Mesothelial cell of epicardium (in vitro differentiated cells): ENCODE measurements around the gene NCL. TPM values are rescaled to one million over a fixed set of nuclear protein-coding genes. Genes with fewer than 3 reads are reported as not detected.

Experiments used
- DNase-seq, 2 experiments: peaks; one replicate each; pipeline ENCODE4 v3.0.0; 2021; ENCODE audit warnings: low spot score in 2 of 2; ENCODE audit not compliant: unreplicated experiment in 2 of 2
- H3K27ac Mint-ChIP-seq: 2 replicates; pipeline ENCODE4 v1.8.0; 2021; ENCODE audit warnings: mixed read lengths
- H3K27me3 Mint-ChIP-seq: 2 replicates; pipeline ENCODE4 v1.8.0; 2021; ENCODE audit warnings: low read depth, mixed read lengths
- H3K36me3 Mint-ChIP-seq: 2 replicates; pipeline ENCODE4 v1.8.0; 2021; ENCODE audit warnings: mixed read lengths
- H3K4me1 Mint-ChIP-seq: 2 replicates; pipeline ENCODE4 v1.8.0; 2021; ENCODE audit warnings: mixed read lengths
- H3K4me3 Mint-ChIP-seq: 2 replicates; pipeline ENCODE4 v1.8.0; 2021; ENCODE audit warnings: mild to moderate bottlenecking, moderate library complexity, mixed read lengths
- H3K9me3 Mint-ChIP-seq: 2 replicates; pipeline ENCODE4 v1.8.0; 2021; ENCODE audit warnings: mixed read lengths
- total RNA-seq: library from RNA; stranded (reverse); gene quantifications from 3 replicates; pipeline ENCODE4 v1.2.1, GENCODE V29; 2021
- TF ChIP-seq, protein P1 (sequence below): fragments of 200-600 bp; sonication (generic); IDR thresholded peaks from one replicate; pipeline ENCODE4 v1.5.0; 2021; ENCODE audit warnings: antibody characterized with exemption; ENCODE audit not compliant: unreplicated experiment

Gene NCL
- total RNA-seq, 1 donor from 2014 or later = 631 TPM

DNA sequence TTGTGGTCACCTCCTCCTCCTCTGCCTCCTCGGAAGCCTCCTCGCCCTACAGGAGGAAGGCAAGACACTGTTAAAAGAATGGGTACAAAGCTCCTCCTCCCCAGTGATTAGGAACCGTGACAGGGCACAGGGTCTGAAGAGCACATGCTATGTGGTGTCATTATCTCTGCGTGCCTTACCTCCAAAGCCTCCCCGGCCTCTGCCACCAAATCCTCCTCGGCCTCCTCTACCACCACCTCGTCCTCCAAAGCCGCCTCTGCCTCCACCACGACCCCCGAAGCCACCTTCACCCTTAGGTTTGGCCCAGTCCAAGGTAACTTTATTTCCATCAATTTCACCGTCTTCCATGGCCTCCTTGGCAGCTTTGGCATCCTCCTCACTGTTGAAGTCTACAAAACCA lies 9.1 kb downstream of the NCL start:
- H3K9me3 Mint-ChIP-seq = no peaks in the 10 kb centered on the region
- peaks cover 5% of the 10 kb centered on the region for H3K4me1 Mint-ChIP-seq
- peaks cover 40% of the 10 kb centered on the region for H3K36me3 Mint-ChIP-seq
- DNase-seq = no peak
- TF ChIP-seq, protein P1, sequence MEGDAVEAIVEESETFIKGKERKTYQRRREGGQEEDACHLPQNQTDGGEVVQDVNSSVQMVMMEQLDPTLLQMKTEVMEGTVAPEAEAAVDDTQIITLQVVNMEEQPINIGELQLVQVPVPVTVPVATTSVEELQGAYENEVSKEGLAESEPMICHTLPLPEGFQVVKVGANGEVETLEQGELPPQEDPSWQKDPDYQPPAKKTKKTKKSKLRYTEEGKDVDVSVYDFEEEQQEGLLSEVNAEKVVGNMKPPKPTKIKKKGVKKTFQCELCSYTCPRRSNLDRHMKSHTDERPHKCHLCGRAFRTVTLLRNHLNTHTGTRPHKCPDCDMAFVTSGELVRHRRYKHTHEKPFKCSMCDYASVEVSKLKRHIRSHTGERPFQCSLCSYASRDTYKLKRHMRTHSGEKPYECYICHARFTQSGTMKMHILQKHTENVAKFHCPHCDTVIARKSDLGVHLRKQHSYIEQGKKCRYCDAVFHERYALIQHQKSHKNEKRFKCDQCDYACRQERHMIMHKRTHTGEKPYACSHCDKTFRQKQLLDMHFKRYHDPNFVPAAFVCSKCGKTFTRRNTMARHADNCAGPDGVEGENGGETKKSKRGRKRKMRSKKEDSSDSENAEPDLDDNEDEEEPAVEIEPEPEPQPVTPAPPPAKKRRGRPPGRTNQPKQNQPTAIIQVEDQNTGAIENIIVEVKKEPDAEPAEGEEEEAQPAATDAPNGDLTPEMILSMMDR = no peak
- peak overlapping the region; percentile 1 for H3K27ac Mint-ChIP-seq
- H3K27me3 Mint-ChIP-seq = no peaks in the 10 kb centered on the region
- no peak overlapping the region for H3K4me3 Mint-ChIP-seq

DNA sequence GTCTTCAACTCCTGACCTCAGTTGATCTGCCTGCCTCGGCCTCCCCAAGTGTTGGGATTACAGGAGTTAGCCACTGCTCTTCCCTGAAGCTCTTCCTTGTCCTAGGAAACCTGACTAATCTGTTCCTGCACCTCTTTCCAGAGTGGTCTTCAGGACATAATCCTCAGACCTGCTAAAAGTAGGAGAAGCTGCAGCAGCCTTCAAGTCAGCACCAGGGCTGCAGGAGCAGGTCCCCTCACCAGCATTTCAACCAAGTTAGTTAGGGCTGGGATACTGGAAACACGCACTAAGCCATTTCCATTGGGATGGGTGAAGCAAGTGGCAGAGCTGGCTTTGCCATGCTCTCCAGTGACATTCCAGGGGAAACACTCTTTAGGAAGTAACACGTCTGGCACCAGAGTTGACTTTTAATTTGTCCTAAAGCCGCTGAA lies 9.9 kb downstream of the NCL start:
- Mint-ChIP-seq H3K27me3 (no peaks in the 10 kb centered on the region), H3K4me1 (peaks cover 5% of the 10 kb centered on the region), H3K9me3 (no peaks in the 10 kb centered on the region), H3K36me3 (peaks cover 35% of the 10 kb centered on the region), H3K27ac (peak overlapping the region; percentile 53), H3K4me3 (no peak overlapping the region)
- DNase-seq = no peak
- TF ChIP-seq, protein P1 = no peak

- no peak for DNase-seq
- Mint-ChIP-seq H3K27ac (peak overlapping the region; percentile 84), H3K27me3 (no peaks in the 10 kb centered on the region), H3K4me3 (no peak overlapping the region), H3K36me3 (peaks cover 24% of the 10 kb centered on the region), H3K9me3 (no peaks in the 10 kb centered on the region), H3K4me1 (peaks cover 5% of the 10 kb centered on the region)
- TF ChIP-seq, protein P1 = no peak
These were observed 11.3 kb downstream of the NCL start for GRCh38 chr2:231452799-231453508.

GRCh38 chr2:231450548-231450989 lies 13.7 kb downstream of the NCL start:
- Mint-ChIP-seq H3K27ac (no peak overlapping the region), H3K4me3 (no peak overlapping the region), H3K36me3 (peaks cover 5% of the 10 kb centered on the region), H3K4me1 (peaks cover 5% of the 10 kb centered on the region), H3K27me3 (no peaks in the 10 kb centered on the region), H3K9me3 (no peaks in the 10 kb centered on the region)
- TF ChIP-seq, protein P1 = no peak
- no peak for DNase-seq

GRCh38 chr2:231449503-231450054 lies 14.7 kb downstream of the NCL start:
- Mint-ChIP-seq H3K36me3 (no peaks in the 10 kb centered on the region), H3K27ac (no peak overlapping the region), H3K9me3 (no peaks in the 10 kb centered on the region), H3K4me1 (peaks cover 5% of the 10 kb centered on the region), H3K27me3 (no peaks in the 10 kb centered on the region), H3K4me3 (no peak overlapping the region)
- DNase-seq = no peak
- TF ChIP-seq, protein P1 = no peak
